Colon (tissue), 2 donors: Measurements from ENCODE around the gene AUH.
"Not testable (repeated sequence)": the region's sequence is repeated elsewhere in the genome, so short reads cannot be mapped to it uniquely, and the experiment has no call there.

Experiments
- FAIRE-seq: peaks from 2 replicates; lab custom pipeline; 2012; peaks lifted over from hg19 to GRCh38; lab: Jason Lieb, UNC
- donor health status: control.
- donor health status: control.

The AUH gene, protein sequence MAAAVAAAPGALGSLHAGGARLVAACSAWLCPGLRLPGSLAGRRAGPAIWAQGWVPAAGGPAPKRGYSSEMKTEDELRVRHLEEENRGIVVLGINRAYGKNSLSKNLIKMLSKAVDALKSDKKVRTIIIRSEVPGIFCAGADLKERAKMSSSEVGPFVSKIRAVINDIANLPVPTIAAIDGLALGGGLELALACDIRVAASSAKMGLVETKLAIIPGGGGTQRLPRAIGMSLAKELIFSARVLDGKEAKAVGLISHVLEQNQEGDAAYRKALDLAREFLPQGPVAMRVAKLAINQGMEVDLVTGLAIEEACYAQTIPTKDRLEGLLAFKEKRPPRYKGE

DNA sequence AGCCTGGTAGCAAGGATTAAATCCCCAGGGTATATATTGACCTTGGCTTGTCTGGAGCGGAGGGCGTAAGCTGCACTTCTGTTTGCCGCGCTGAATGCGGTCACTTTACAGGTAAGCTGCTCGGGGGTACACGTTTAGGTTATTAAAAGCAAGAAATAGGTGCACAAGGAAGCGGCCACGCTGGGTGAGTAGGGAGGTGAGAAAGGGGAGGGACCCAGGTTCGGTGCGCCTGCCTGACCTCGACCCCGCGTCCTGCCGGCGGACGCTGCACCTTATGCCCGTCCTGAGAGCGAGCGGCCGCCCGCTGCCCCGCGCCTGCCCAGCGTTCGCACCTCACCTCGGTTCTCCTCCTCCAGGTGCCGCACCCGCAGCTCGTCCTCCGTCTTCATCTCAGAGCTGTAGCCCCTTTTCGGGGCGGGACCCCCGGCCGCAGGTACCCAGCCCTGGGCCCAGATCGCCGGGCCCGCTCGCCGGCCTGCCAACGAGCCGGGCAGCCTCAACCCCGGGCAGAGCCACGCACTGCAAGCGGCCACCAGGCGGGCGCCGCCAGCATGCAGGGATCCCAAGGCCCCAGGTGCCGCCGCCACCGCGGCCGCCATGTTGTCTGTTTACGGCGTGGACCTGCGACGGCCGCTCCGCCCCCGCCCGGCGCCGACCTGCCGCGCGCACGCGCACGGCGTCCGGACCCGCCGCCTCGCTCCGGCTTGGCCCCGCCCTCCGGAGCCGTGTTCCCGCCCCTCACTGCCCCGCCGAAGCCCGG lies at the start of gene AUH:
AUH (minus strand) TSS at position 628 of the 760 bp plus-strand sequence; CDS start at position 599, 29 bp downstream.
- no peak for FAIRE-seq

DNA sequence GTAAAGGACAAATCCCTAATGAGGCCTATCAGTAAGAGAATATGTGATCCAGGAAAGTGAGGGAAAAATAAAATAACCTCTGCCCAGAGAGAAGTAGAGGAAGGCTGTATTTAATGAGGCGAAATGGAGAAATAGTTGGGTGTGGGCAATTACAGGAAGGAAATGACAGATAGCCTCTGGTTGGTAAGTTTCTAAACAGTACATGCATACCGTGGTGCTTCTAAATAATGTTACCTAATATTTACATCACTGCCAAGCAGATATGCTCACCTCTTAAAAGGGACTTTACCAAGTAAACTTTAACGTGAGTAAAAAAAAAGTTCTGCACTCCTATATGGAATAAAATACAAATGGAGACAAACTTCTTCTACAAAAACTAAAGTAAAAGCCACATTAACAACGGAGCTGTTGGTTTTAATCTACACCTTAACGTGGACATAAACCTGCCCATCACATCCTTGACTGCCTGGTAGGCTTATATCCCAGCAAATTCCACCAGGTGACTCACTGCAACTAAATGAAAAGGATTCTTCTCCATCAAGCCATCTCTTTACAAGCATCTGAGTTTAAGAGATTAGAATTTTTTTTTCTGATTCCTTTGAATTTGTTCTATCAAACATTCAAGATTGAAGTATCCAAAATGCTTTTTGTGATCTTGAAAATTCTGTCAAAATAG lies 49.5 kb upstream of the AUH start:
- FAIRE-seq, result no peak

- no peak for FAIRE-seq
Measured at GRCh38 chr9:91410161-91410560, 48.4 kb upstream of the AUH start.

- no peak for FAIRE-seq
Measured at GRCh38 chr9:91408475-91408874, 46.8 kb upstream of the AUH start.

- FAIRE-seq, result no peak
Measured at GRCh38 chr9:91407580-91408318, 46.0 kb upstream of the AUH start.

GRCh38 chr9:91405343-91406077 lies 43.8 kb upstream of the AUH start:
- no peak for FAIRE-seq

- FAIRE-seq, result no peak
Measured at GRCh38 chr9:91403665-91404543, 42.2 kb upstream of the AUH start.

- FAIRE-seq, result no peak
Measured at GRCh38 chr9:91398926-91399325, 37.2 kb upstream of the AUH start.

DNA sequence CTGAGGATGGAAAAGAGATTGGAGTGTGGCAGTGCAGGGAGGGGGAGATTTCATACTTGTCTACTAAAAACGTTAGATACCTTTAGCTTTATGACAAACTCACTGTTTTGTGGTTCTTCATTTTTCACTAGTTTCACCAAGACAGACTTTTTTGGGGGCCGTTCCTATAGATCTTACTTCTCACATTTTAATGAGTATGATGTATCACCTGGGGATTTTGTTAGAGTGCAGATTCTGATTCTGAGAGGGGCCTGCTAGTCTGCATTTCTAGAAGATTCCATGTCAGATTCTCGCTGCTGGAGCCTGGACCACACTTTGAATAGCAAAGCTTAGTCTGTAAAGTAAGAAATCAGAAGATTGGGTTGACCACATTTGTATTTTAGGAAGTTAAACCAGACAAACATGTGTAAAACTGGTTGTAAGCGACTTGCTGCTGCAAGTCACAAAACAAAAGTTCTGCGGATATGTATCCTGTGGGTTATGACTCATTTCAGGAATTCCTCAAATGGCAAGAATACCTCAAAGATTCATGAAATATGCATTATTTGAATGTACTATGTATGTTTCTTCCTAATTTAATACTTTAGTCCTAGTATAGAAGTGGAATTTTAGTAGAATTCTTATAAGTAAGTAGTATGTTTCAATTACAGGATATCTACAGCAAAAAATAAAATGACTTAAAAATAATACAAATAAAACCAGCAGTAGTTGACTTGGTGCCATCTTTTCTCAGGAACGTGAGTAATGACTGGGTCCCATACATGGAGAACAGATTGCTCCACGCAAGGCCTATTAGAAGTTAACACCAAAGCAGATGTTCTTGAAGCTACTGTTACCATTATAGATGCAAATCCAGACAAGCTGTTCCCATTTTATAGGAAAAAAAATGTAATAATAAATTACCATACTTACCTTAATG lies 34.1 kb upstream of the AUH start:
- FAIRE-seq, result no peak

DNA sequence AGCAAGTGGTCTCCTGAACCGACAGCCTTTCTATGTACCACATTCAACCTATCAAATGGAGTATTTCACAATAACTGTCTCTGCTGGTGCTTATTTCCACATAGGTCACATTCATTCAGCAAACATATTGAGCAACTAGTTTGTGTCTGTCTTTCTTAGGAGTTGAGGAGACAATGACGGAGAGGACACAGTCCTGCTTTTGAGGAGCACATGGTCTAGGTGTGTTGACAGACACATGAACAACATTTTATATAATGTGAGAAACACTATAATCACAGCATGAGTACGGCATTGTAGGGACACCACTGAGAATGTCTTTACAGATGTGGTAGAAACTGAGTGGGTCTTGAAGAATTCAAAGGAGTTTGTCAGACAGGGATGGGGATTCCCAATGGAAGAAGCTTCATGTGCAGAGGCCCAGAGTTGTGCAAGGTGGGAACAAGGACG lies 33.4 kb upstream of the AUH start:
- FAIRE-seq, result no peak

- no peak for FAIRE-seq
Measured at GRCh38 chr9:91393826-91394225, 32.1 kb upstream of the AUH start.

GRCh38 chr9:91392435-91392834 lies 30.7 kb upstream of the AUH start:
- no peak for FAIRE-seq

DNA sequence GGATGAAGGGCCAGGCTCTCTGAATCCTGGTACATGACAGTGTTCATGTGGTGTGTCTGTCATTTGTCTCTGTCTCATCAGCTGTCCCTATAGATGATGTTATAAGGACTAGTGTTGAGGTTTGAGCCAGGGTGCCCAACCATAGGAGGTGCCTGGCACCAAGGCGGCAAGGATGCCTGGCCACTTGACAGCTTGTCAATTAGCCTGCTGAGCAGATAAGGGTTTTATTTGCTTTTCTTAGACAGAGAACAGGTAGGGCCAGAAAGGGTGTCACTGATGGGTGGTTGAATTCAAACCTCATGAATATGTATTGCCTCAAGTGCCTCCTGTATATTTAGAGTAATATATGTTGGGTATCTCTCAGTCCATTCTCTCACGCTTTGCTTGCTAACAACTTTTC lies 30.1 kb upstream of the AUH start:
- no peak for FAIRE-seq

- FAIRE-seq, result no peak
Measured at GRCh38 chr9:91391412-91391811, 29.7 kb upstream of the AUH start.

GRCh38 chr9:91389686-91390085 lies 28.0 kb upstream of the AUH start:
- FAIRE-seq, result not testable (repeated sequence)

DNA sequence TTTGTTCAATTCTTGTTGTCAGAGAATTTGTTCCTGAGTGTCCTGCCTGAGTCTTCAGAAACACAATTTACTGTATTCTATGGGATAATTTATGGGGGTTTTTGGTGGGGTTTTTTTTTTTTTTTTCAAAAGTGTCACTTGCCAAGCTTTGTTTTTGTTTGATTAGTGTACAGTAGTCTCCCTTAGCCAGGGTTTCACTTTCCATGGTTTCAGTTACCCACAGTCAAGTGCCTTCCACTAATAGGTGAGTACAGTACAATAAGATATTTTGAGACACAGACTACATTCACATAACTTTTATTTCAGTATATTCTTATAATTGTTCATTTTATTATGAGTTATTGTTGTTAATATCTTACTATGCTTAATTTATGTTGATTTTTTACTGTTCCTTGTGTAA lies 25.0 kb upstream of the AUH start:
- FAIRE-seq, result no peak

DNA sequence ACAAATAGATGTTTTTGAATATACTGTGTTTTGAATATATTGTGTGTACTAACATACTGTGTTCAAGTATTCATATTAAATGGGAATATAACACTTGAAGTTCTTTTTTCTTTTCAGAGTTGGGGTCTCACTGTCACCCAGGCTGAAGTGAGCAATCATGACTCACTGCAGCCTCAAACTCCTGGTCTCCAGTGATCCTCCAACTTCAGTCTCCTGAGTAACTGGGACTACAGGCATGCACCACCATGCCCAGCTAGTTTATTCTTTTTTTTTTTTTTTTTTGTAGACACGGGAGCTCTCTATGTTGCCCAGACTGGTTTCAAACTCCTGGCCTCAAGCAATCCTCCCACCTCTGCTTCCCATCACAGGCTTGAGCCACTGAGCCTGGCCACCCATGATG lies 23.2 kb upstream of the AUH start:
- no peak for FAIRE-seq

GRCh38 chr9:91383577-91383976 lies 21.9 kb upstream of the AUH start:
- no peak for FAIRE-seq

DNA sequence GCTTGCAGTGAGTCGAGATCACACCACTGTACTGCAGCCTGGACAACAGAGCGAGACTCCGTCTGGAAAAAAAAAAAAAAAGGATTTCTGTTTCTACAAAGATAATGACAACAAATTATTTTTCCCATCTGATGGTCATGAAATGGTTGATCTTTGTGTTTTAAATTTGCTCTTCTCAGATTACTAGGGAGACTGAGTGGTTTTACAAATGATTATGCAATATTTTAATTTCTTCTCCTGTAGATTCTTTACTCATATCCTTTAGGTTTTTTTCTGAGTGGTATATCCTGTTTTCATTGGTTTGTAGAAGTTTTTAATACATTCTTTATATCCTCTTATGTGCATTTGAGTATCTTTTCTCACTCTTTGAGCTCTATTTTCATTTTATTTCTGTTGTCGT lies 20.6 kb upstream of the AUH start:
- FAIRE-seq, result no peak
